HG02840 (cell line): ENCODE results near the gene SYTL1.

Experiments used
- ATAC-seq: cut with Tn5 transposase; IDR thresholded peaks from one replicate; pipeline ENCODE4 v1.9.1; 2021; ENCODE audit warnings: mild to moderate bottlenecking, moderate library complexity, moderate number of reproducible peaks; ENCODE audit not compliant: unreplicated experiment, low FRiP score

The SYTL1 gene

DNA sequence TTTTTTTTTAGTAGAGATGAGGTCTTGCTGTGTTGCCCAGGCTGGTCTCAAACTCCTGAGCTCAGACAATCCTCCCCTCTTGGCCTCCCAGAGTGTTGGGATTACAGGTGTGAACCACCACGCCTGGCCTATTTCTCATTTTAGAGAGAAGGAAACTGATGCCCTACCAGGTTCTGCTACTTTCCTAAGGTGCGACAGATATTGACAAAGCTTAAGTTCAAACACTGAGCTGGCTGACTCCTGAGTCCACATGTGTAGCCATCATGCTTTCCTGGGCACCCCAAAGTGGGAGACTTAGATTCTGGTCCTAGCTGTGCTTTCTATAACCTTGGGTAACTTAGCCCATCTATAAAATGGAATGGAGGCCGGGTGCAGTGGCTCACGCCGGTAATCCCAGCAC is 25.0 kb upstream of the SYTL1 start:
- no peak for ATAC-seq

- ATAC-seq: no peak
Measured at GRCh38 chr1:27318136-27318535, 23.7 kb upstream of the SYTL1 start.

DNA sequence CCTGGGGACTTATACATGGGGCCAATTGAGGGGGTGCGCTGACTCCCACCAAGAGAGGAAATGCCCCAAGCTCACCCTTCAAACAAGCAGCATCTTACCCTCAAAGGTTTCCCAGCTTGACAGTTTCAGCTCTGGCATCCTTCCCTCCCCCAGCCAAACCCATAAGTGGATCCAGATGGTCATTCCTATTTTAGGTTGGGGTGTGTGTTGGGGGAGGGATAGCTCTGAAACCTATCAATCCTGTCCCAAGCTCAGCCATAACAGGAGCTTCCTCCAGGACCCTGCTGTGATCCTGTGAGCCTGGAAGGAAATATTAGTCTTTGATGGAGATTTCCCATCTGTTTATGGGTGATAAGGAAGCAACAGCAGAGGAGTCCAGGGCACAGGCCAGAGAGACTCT is 23.2 kb upstream of the SYTL1 start:
- no peak for ATAC-seq

GRCh38 chr1:27321813-27322568 is 19.8 kb upstream of the SYTL1 start, which contains the start of gene TMEM222:
TMEM222 (plus strand) TSS chr1:27322163; CDS start chr1:27322198, 35 bp downstream.
- ATAC-seq: peak; percentile 86

GRCh38 chr1:27322569-27323240 is 19.1 kb upstream of the SYTL1 start:
- ATAC-seq: no peak

- no peak for ATAC-seq
Measured at GRCh38 chr1:27325286-27325685, 16.5 kb upstream of the SYTL1 start.

- no peak for ATAC-seq
Measured at GRCh38 chr1:27327964-27328363, 13.9 kb upstream of the SYTL1 start.

GRCh38 chr1:27330786-27331185 is 11.0 kb upstream of the SYTL1 start:
- no peak for ATAC-seq

DNA sequence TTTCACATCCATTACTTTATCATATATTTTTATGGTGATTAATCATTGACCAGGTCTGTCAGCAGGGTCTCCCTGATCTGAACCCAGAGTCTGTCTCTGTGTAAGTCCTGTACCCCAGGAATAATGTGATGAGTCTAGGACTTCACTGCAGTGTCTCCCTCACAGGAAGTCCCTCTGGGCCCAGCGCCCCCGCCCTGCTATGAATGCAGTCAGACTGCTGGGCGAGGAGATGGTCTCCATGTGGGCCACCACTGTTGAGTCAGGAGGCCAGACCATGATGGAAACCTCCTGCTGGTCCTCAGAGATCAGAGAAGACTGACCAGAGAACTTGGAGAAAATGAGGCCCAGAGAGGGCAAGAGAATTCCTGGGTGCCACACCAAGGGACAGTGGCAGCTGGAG is 10.4 kb upstream of the SYTL1 start:
- no peak for ATAC-seq

- no peak for ATAC-seq
Measured at GRCh38 chr1:27331922-27332321, 9.9 kb upstream of the SYTL1 start.

DNA sequence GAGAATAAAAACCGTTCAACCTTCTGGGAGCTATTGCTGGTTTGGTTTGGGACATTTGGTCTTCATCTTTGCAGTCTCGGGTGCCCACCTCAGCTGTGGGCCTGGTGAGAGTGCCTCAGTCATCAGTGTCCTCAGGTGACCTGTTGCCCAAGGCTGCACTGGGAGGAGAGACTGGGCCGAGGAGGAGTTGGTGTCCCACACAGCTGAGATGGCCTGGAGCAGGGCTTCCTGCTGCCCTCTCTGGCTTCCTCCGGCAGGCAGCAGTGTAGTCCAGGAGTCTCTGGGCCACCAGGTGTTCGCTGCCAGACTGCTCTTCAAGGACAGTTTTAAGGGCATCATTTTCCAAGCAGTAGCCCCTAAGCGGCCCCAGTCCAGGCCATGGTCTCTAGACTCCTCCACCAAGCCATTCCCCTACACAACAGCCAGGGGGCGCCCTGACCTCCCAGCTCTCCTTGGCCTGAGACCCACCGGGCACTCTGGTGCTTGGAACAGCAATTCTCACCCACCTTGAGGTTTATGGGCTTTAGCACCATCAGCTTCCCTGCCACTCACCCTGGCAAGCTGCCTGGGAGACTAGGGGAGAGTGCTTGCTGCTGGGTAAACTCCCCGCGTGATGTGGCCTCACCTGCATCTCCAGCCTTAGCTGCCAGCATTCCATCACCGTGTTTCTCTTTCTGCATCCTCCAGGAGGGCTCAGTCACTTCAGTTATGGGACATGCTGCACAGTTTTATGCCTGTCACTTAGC is 9.1 kb upstream of the SYTL1 start:
- ATAC-seq: no peak

- no peak for ATAC-seq
Measured at GRCh38 chr1:27333717-27334279, 8.0 kb upstream of the SYTL1 start.

- ATAC-seq: no peak
Measured at GRCh38 chr1:27335506-27336422, 6.1 kb upstream of the SYTL1 start.

DNA sequence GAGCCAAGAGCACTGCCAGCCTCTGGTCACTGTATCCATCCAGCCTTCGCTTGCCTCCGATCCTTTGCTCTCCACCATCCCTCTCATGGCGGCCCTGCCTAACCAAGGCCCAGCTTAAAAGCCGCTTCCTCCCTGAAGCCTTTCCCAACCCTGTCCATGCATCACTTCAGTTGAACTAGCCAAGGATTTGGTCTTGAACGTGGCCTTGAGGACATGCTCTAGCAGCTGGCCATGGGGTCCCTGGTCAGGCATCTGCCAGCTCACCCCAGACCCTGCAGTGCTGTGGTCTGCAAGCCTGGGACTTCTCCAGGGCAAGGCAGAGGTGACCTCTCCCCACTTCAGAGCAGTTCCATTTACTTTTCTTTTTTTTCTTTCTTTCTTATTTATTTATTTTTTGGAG is 5.1 kb upstream of the SYTL1 start:
- no peak for ATAC-seq

DNA sequence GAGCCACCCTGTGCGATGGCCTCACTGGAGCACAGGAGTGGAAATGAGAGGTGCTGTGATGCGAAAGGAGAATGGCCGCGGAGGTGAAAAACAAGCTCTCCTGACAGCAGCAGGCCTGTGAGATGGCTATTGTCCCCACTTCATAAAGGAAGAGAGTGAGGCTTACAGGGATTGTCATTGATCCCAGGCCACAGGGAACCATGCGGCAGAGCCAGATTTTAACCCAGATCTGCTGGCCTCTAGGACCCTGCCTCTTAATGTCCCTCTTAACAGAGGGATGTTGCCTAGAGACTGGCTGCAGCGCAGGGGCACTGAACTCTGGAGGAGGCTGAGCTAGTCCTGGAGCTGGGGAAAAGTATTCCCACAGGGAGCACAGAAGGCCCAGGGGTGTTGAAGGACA is 3.1 kb upstream of the SYTL1 start:
- no peak for ATAC-seq

DNA sequence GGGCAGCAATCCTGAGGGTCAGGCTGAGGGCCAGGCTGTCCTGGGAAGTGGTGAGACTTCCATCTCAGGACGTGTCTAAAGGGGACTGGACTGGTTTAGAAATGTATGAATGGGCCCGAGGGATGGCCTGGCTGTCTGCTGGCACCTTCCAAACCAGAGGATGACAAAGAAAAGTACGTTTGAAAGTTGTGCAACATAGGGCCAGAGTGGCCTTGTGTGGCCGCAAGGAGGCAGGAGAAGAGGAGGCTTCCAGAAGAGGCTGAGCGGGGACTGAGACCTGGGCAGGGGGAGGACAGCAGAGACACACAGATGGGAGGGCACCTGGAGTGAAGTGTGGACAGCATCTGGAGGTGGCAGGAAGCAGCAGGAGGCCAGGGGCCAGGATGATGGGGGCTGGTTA is 2.6 kb upstream of the SYTL1 start:
- ATAC-seq: no peak

DNA sequence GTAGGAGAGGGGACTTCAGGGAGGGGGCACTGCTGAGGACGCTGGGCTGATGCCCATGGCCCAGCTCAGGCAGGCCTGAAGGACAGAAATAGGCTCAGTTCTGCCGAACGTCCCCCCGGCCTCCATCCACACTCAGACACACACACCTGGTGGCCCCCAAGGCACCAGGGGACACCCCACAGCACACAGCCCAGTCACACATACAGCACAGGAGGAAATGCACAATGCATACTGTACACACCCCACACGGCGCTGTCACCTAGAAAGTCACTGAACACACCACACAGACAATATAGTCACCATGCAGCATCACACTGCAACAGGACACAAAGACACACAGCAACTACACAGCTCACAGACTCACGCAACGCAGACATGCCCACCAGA is 562 bp downstream of the SYTL1 start:
- ATAC-seq: no peak

GRCh38 chr1:27342778-27343638 is 1.2 kb downstream of the SYTL1 start:
- ATAC-seq: no peak

- ATAC-seq: no peak
Measured at GRCh38 chr1:27343639-27344025, 1.8 kb downstream of the SYTL1 start.
